ENCODE data around the gene ATRX.
"Not testable (repeated sequence)": the region's sequence is repeated elsewhere in the genome, so short reads cannot be mapped to it uniquely, and the experiment has no call there.

DNA sequence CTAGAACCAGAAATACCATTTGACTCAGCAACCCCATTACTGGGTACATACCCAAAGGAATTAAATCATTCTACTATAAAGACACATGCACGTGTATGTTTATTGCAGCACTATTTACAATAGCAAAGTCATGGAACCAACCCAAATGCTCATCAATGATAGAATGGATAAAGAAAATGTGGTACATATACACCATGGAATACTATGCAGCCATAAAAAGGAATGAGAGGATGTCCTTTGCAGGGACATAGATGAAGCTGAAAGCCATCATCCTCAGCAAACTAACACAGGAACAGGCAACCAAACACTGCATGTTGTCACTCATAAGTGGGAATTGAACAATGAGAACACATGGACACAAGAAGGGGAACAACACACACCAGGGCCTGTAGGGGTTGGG, 285.9 kb downstream of the ATRX start:
- TF ChIP-seq RCOR1 (IDR thresholded peaks at IDR 0.05; ENCODE audit: low read length); YY1 (IDR thresholded peaks at IDR 0.05; ENCODE audit: low read depth); MXI1 (IDR thresholded peaks at IDR 0.05; ENCODE audit: low read depth, low read length); GABPA (IDR thresholded peaks at IDR 0.05; ENCODE audit: low read depth); RFX5 (IDR thresholded peaks at IDR 0.05; ENCODE audit: low read length): not testable (repeated sequence)
- TF ChIP-seq, protein P1, sequence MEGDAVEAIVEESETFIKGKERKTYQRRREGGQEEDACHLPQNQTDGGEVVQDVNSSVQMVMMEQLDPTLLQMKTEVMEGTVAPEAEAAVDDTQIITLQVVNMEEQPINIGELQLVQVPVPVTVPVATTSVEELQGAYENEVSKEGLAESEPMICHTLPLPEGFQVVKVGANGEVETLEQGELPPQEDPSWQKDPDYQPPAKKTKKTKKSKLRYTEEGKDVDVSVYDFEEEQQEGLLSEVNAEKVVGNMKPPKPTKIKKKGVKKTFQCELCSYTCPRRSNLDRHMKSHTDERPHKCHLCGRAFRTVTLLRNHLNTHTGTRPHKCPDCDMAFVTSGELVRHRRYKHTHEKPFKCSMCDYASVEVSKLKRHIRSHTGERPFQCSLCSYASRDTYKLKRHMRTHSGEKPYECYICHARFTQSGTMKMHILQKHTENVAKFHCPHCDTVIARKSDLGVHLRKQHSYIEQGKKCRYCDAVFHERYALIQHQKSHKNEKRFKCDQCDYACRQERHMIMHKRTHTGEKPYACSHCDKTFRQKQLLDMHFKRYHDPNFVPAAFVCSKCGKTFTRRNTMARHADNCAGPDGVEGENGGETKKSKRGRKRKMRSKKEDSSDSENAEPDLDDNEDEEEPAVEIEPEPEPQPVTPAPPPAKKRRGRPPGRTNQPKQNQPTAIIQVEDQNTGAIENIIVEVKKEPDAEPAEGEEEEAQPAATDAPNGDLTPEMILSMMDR (IDR thresholded peaks at IDR 0.05) = not testable (repeated sequence)
- TF ChIP-seq, protein P2, sequence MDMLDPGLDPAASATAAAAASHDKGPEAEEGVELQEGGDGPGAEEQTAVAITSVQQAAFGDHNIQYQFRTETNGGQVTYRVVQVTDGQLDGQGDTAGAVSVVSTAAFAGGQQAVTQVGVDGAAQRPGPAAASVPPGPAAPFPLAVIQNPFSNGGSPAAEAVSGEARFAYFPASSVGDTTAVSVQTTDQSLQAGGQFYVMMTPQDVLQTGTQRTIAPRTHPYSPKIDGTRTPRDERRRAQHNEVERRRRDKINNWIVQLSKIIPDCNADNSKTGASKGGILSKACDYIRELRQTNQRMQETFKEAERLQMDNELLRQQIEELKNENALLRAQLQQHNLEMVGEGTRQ (IDR thresholded peaks at IDR 0.05; ENCODE audit: borderline replicate concordance, low read depth, low read length) = not testable (repeated sequence)
- TF ChIP-seq, protein P3, sequence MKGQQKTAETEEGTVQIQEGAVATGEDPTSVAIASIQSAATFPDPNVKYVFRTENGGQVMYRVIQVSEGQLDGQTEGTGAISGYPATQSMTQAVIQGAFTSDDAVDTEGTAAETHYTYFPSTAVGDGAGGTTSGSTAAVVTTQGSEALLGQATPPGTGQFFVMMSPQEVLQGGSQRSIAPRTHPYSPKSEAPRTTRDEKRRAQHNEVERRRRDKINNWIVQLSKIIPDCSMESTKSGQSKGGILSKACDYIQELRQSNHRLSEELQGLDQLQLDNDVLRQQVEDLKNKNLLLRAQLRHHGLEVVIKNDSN (IDR thresholded peaks at IDR 0.05; ENCODE audit: borderline replicate concordance, low read depth) = not testable (repeated sequence)

Data from SK-N-SH (cell line).